ENCODE data around the gene GHITM. TPM values are rescaled to one million over a fixed set of nuclear protein-coding genes. Genes with fewer than 3 reads are reported as not detected.
A peak's percentile ranks its signal among the peaks of the same experiment; 100 is the strongest.
"Not testable (repeated sequence)": the region's sequence is repeated elsewhere in the genome, so short reads cannot be mapped to it uniquely, and the experiment has no call there.

Gene GHITM
- polyA plus RNA-seq, 1 of the 3 experiments (the other 2 are of a cell fraction), result 113 TPM

GRCh38 chr10:84179059-84179710 lies 39.9 kb downstream of the GHITM start:
- Histone ChIP-seq H2AFZ (ENCODE audit: low read depth) (no peak overlapping the region), H3K79me2 (ENCODE audit: insufficient read depth) (no peaks in the 10 kb centered on the region), H3K4me1 (ENCODE audit: control insufficient read depth in 1 of 2, insufficient read depth in 2 of 2, low read depth in 1 of 2, low read length in 1 of 2) (peaks cover 0 to 8% of the 10 kb centered on the region in 2 experiments; a peak in 1 of 4 replicates), H3K4me3 (ENCODE audit: low read depth in 2 of 2, low read length in 1 of 2) (no peak overlapping the region), H3K4me2 (no peak overlapping the region), H3K9me3 (no peaks in the 10 kb centered on the region), H4K20me1 (ENCODE audit: insufficient read depth) (no peaks in the 10 kb centered on the region), H3K36me3 (replicated peaks in 1 of 2; ENCODE audit: control insufficient read depth in 1 of 2, insufficient read depth in 2 of 2, low read length in 1 of 2) (no peaks in the 10 kb centered on the region), H3K27me3 (ENCODE audit: insufficient read depth) (no peaks in the 10 kb centered on the region), H3K9me2 (no peaks in the 10 kb centered on the region), H3K9ac (no peak overlapping the region), H3K27ac (ENCODE audit: low read depth in 2 of 2, low read length in 1 of 2) (no peak overlapping the region; a peak in 1 of 4 replicates), H3F3A (replicated peaks; ENCODE audit: insufficient read depth) (no peaks in the 10 kb centered on the region)
- peak; percentile 74 for DNase-seq
- TF ChIP-seq MXI1 (IDR thresholded peaks at IDR 0.05; ENCODE audit: low read depth, low read length) (peak; percentile 38; the same call in 1 of the 2 replicates), CTCF (IDR thresholded peaks at IDR 0.05) (no peak)
- POLR2A ChIA-PET, result no interaction called here
- CTCF ChIA-PET, result no interaction called here
- 44% methylated on average over 8 of the region's 12 CpGs for WGBS (ENCODE audit: low lambda C conversion rate)

- CTCF ChIA-PET, result not testable (repeated sequence)
These were observed 41.1 kb downstream of the GHITM start for GRCh38 chr10:84180386-84180785.

GRCh38 chr10:84181631-84182030 lies 42.3 kb downstream of the GHITM start:
- no peak overlapping the region for H3K9ac ChIP-seq
- no peaks in the 10 kb centered on the region for H3K9me3 ChIP-seq
- no peak overlapping the region for H2AFZ ChIP-seq (ENCODE audit: low read depth)
- ChIA-PET CTCF (interaction anchor here (1.3 to 2.1 kb wide), 2 partner anchors 14 to 34 kb away, joined by 3 to 5 read pairs; no protein-coding TSS in a partner anchor), POLR2A (no interaction called here)
- no peak overlapping the region for H3K4me2 ChIP-seq
- TF ChIP-seq TCF12 (IDR thresholded peaks at IDR 0.05) (no peak), USF2 (IDR thresholded peaks at IDR 0.05; ENCODE audit: borderline replicate concordance, low read depth, low read length) (no peak), RFX5 (IDR thresholded peaks at IDR 0.05; ENCODE audit: low read length) (no peak), SMC3 (IDR thresholded peaks at IDR 0.05; ENCODE audit: low read depth, low read length) (no peak), GATA2 (CRISPR knock-in tag; IDR thresholded peaks at IDR 0.05) (no peak), FOXJ3 (CRISPR knock-in tag; IDR thresholded peaks at IDR 0.05) (no peak), RXRA (IDR thresholded peaks at IDR 0.05; ENCODE audit: borderline replicate concordance, low read depth) (no peak), CHD2 (IDR thresholded peaks at IDR 0.05; ENCODE audit: low read length, partially characterized antibody) (no peak), FOXM1 (IDR thresholded peaks at IDR 0.05; ENCODE audit: low read depth) (no peak), NRF1 (IDR thresholded peaks at IDR 0.05; ENCODE audit: low read depth, low read length) (no peak), GABPA (IDR thresholded peaks at IDR 0.05; ENCODE audit: low read depth) (no peak), MXI1 (IDR thresholded peaks at IDR 0.05; ENCODE audit: low read depth, low read length) (no peak)
- H3K9me2 ChIP-seq, result no peaks in the 10 kb centered on the region
- no peak overlapping the region for H3K4me3 ChIP-seq (ENCODE audit: low read depth in 2 of 2, low read length in 1 of 2)
- DNase-seq, result no peak
- no peaks in the 10 kb centered on the region for H3K36me3 ChIP-seq (replicated peaks in 1 of 2; ENCODE audit: control insufficient read depth in 1 of 2, insufficient read depth in 2 of 2, low read length in 1 of 2)
- no peaks in the 10 kb centered on the region for H3K79me2 ChIP-seq (ENCODE audit: insufficient read depth)
- H4K20me1 ChIP-seq (ENCODE audit: insufficient read depth), result no peaks in the 10 kb centered on the region
- no peaks in the 10 kb centered on the region for H3F3A ChIP-seq (replicated peaks; ENCODE audit: insufficient read depth)
- H3K27me3 ChIP-seq (ENCODE audit: insufficient read depth), result no peaks in the 10 kb centered on the region
- WGBS (ENCODE audit: low lambda C conversion rate), result 73% methylated on average over 5 of the region's 5 CpGs
- peaks cover 0 to 10% of the 10 kb centered on the region in 2 experiments; a peak in 1 of 4 replicates for H3K4me1 ChIP-seq (ENCODE audit: control insufficient read depth in 1 of 2, insufficient read depth in 2 of 2, low read depth in 1 of 2, low read length in 1 of 2)
- no peak overlapping the region for H3K27ac ChIP-seq (ENCODE audit: low read depth in 2 of 2, low read length in 1 of 2)

More at GRCh38 chr10:84180386-84180785, 41.1 kb downstream of the GHITM start:
- H2AFZ ChIP-seq (ENCODE audit: low read depth); H3K9me3 ChIP-seq; H3K27me3 ChIP-seq (ENCODE audit: insufficient read depth); DNase-seq; H3K27ac ChIP-seq (ENCODE audit: low read depth in 2 of 2, low read length in 1 of 2); H3F3A ChIP-seq (replicated peaks; ENCODE audit: insufficient read depth); H3K9me2 ChIP-seq; H4K20me1 ChIP-seq (ENCODE audit: insufficient read depth); H3K36me3 ChIP-seq (replicated peaks in 1 of 2; ENCODE audit: control insufficient read depth in 1 of 2, insufficient read depth in 2 of 2, low read length in 1 of 2); H3K4me3 ChIP-seq (ENCODE audit: low read depth in 2 of 2, low read length in 1 of 2); POLR2A ChIA-PET; H3K4me2 ChIP-seq; H3K4me1 ChIP-seq (ENCODE audit: control insufficient read depth in 1 of 2, insufficient read depth in 2 of 2, low read depth in 1 of 2, low read length in 1 of 2); H3K79me2 ChIP-seq (ENCODE audit: insufficient read depth); H3K9ac ChIP-seq: not testable (repeated sequence)
- 86% methylated on average over 10 of the region's 22 CpGs for WGBS (ENCODE audit: low lambda C conversion rate)
